Measurements from ENCODE around the gene LIF.
A peak's percentile ranks its signal among the peaks of the same experiment; 100 is the strongest.
"Not testable (repeated sequence)": the region's sequence is repeated elsewhere in the genome, so short reads cannot be mapped to it uniquely, and the experiment has no call there.

Gene LIF

DNA sequence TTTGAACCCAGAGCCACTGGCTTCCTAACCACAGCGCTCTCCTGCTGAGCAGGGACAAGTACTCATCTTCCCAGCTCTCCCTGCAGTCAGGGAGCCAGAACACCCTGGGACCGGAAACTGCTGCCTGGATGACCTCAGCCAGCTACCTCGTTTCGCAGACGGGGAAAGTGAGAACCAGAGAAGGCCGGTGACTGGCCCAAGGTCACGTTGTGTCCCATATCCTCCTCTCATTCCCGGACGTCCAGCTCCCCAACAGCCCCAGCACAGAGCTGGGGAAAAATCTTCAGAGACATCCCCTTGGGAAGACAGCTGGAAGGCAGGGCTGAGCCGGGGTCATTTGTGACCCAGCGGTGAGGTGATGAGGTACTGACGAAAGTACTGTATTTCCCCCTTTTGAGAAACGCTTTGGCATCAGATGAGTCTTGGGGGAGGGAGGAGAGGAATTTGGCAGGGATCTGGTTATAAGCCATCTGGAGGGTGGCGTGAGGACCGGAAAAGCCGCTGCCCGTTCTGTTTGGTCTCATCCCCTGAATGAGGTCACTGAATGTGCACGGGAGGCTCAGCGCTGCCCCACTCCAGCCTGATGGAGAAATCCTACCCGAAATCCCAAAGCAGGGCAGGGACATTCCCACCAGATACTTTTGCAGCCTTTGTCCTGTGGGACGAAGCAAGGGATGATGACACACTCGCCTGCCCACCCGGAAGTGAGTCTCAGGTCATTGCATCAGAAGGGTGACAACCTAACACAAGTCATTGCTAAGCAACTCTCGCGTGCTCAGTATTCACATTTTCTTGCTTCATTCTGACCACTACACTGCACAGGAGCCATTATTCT lies 41.1 kb downstream of the LIF start:
- no peak for DNase-seq

DNA sequence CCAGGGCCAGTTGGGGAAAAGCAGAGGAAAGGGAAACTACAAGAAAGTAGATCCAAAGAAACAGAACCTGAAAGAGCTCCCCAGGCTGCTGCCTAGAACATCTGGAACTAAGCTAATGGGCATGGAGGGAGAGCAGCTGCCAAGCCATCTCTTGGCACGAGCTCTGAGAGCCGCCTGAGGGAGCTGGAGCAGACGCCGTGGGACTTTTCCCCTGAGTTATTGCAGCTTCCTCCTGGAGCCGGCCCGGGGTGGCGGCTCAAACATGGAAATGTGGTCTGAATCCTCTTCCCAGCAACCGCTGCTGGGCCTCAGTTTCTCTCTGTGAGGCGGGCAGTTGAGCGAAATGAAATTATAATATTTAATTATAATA lies 41.8 kb downstream of the LIF start:
- no peak for DNase-seq

DNA sequence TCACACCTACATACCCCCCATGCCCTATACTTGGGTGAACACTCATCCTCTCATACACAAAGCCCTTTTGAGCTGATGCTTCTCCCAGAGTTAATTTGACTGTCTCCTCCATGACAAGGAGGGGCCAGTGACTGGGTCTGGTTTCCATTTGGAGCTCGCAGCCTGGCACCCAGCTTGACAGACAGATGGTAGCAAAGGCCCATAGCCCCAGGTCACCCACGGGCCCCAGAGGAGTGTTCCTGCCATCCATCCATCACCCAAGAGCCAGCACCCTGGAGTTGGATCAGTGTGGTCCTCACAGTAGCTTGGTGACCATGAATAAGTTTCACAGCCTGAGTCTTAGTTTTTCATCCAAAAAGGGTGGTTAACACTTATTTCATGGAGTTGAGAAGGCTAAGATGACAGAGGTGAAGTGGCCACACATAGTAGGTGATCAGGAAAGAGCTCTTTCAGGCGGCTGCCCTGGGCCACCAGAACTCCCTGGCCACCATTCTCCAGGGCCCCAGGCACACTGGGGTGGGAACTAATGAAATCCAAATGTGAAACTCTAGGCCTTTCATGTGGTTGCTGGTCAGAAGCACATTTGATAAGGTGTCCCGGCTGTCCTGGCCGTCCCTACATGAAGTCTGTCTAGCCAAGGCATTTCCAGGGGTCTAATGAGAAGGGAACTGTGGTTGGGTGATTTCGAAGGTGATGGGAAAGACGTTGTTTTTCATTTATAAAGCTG lies 42.4 kb downstream of the LIF start:
- no peak for DNase-seq

DNA sequence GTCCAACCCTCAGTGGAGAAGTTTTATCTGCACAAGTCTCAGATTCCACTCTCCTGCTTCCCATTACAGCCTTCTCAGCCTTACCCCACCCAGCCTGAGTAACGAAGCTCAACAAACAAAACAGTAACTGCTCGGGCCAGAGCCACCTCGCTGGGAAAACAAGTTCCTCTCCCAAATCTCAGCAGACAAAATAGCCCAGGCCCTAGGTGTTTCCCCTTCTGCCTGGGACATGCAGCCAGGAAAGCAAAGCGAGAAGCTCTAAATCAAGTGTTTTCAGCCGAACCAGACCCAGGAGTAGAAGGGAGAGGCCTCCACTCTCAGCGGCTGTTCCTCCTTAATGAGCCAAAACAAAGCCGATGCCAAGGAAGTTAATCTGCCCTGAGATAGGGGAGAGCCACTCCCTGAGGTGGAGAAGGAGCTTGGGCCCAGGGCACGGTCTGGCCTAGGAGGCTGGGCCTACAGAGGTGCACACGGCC lies 44.0 kb downstream of the LIF start:
- no peak for DNase-seq

DNA sequence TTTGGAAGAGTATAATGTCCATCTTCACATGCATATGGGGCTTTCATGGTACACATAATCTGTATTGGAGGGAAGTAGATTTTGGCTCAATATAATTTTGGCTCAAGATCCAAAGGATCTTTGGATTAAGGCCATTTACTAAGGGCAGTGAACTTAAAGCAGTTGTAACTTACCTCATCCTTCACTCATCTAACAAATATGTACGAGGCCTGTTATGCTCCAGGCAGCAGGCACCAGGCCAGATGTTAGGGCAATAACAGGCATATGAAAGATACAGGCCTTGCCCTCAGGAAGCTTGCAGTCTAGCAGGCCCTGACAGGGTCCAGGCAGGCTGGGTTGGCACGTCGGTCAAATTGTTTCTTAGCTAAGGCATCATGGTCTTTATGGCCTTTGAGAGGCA lies 44.6 kb downstream of the LIF start:
- no peak for DNase-seq

DNA sequence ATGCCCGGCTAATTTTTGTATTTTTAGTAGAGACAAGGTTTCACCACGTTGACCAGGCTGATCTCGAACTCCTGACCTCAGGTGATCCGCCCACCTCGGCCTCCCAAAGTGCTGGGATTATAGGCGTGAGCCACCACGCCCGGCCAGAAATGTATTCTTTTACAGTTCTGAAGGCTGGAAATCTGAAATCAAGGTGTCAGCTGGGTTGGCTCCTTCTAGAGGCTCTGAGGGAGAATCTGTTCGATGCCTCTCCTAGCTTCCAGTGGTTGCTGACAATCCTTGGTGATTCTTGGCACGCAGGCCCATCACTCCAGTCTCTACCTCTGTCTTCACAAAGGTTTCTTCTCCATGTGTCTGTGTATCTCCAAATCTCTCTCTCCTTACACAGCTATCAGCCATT lies 45.7 kb downstream of the LIF start:
- DNase-seq = not testable (repeated sequence)

DNA sequence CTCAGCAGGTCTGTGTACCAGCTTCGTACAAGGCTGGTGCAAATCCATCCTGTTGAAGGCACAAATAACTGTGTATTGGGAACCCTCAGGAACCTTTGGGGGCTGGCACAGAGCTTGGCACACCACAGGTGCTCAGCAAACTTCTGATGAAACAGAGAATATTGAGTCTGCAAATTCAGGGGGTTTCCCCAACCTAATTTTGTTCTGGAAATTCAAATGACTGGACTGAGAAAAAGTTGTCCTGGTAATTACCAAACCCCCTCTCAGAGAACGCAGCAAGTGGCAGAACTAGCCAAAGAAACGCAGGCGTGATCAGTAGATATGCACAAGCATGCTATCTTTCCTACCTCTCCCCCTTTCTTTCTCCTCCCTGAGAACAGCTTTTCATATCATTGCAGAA lies 47.6 kb downstream of the LIF start:
- DNase-seq = no peak

DNA sequence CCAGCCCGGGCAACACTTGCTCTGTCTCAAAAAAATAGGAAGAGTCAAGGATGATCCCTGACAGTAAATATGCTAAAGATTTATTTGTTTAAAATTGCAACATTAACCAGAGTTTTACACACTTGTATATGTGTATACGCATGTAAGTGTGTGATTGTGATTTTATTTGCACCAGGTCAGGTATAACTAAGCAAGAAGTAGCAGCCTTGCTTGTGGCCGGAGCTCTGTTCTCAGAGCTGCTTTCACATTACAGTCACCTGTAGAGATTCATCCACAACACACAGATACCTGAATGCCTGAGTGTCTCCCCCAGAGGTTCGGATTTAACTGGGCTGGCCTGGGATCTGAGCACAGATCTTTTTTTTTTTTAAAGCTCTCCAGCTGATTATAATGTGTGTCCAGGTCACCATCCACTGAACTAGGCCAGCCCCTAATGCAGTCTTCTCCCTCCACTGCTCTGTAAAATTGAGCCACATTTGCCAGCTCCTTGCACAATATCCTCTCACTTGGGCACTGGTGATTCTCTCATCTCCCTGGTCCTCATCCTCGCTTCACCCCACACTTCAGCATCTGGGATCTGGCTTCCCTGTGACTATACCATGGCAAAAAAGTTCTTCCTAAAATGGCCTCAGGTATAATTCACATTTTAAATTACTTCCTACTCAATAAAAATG lies 48.3 kb downstream of the LIF start:
- no peak for DNase-seq

DNA sequence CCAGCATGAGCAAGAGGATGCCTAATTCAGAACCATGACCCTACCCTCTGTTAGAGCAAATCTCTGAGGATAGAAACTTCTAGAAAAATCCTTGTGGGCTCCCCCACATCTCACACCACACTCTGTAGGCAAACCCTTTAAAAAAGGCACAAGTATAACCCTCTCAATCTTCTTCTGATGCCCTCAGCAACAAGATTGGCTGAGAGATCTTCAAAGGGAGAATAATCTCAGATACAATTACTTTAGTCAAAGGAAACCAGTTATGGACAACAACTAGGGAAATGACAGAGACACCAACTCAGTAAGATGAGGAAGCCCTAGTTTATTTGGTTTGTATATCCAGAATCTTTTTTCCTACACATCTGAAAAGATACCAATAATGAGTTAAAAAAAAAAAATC lies 49.2 kb downstream of the LIF start:
- no peak for DNase-seq

DNA sequence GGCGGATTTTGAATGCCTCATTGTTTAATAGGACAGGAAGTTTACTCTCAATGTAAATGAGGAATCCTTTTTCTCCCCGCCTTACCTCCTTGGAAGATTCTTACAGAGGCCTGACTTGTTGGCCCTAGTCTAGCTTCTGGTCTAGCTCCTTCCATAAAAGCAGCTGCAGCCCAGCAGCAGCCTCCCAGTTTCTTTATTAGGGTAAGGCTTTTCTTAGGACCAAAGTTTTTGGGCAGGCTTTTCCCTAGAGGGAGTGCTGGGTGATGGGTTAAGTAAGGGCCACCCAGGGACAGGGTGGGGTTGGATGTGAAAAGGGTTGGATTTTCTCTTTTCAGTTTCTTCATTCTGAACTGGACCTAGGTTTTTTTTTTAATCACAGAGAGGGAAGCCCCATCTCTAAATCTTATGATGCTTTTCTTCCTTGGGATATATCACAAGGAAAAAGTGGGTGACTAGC lies 49.7 kb downstream of the LIF start:
- no peak for DNase-seq

DNA sequence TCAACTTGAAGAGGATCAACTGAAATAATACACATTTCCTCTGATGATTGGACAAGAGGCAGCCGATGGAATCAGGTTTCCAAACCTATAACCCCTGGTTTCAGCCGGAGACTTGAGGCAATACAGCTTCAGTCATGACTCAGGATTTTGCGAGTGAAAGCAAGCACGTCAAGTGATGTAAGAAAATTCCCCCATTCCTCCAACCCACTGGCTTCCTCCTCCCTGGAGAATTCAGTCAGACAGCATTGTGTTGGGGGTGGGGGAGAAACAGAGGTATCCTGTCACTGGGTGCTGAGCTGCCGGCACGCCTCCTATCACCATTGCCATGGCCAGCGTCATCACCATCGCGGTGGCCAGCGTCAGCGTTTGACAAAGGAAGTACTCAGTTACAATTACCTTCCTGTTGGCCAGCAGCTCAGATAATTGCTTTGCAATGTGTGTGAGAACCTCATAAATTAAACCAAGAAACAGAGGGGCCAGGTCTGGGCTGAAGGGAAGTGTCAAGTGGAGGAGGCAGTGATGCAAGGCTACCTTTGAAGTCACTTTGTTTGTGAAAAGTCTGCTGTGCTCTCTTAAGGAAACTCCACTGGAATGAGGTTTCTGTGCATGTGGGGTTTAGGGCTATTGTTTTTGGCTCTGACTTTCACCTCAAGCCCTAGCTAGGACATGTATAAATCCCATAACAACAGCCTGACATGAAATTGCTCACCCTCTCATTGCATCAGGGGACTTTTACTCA lies 50.2 kb downstream of the LIF start:
- peak; percentile 53 for DNase-seq

DNA sequence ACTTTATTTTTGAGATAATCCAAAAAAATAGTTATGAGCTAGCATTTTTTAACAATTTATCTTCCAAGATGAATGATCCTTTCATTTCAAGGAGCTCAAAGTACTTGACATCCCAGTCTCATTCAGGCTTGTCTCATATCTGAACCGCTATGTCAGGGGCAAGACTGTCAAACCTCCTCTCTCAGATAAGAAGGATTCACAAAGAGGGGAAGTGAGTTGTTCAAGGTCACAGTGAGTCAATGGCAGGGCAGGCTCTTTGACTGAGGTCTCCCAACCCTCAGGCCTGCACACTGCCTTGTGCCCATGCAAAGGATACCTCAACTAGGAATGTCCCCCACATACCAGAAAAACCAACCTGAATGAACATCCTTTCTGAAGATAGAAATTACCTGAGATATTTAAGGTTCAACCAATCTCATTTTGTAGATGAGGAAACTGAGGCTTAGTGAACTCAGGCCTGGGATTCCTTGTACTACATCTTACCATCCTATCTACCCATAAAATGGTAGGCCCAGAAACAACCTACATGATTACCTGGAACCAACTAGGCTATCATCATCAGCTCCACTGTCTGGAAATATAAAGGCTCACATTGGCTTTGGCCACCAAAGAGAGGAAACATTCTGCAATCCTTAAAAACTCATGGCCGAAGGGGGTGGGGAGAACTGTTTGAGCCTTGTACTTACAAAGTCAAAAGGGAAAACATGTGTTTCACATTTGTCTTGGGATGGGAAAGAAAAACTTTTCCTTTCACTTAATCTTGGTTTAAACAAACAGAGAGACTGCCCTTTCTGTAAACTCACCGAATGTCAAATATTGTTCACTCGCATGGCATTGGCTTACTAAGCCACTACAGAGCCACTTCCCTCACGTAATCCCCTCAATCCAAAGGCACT lies 51.1 kb downstream of the LIF start:
- no peak for DNase-seq

DNA sequence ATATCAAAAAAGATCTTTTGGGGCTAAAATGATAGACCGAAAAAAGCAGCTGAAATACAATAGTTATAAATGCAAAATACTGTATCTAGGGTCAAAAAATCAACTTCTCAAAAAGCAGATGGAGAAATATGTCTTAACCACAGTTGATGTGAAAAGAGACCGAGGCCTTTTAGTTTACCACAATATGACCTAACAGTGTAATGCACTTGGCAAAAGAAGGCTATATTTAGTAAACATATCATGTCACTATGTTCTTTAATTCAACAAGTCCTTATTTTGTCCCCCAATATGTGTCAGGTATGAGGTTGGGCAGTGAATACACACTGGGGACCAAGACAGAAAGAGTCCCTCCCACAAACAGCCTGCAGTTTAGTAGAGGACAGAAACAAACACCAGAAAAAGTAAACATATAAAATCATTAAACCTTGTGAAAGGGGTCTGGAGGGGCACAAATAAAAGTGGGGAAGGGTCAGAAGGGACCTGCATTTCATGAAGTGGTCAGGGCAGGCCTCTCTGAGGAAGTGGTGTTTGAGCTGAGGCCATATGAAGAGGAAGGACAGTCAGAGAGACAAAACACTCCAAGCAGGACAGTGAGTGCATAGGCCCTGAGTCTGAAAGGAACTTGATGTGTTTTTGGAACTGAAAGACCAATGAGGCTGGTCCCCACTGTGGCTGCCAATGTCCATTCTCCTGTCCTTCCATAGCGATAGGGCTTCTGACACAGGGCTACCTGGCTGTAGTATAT lies 53.4 kb downstream of the LIF start:
- DNase-seq = no peak

DNA sequence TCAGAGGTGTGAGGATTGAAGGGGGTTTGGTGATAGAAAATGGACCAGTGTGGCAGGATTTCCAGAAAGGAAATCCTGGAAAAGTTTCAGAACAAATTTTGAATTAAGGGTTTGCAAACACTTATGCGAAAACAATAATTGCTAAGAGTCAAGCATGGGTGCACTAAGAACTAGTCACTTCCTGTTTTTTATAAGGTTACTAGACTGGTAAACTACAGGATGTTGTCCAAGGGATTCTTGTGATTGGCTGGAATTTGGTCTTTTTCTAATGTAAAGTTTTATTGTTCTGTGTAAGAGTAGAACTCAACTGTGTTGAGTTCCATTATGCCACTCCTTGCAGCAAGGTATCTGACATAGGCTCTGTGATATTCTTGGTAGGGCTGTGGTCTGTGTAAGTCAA lies 54.1 kb downstream of the LIF start:
- no peak for DNase-seq

DNA sequence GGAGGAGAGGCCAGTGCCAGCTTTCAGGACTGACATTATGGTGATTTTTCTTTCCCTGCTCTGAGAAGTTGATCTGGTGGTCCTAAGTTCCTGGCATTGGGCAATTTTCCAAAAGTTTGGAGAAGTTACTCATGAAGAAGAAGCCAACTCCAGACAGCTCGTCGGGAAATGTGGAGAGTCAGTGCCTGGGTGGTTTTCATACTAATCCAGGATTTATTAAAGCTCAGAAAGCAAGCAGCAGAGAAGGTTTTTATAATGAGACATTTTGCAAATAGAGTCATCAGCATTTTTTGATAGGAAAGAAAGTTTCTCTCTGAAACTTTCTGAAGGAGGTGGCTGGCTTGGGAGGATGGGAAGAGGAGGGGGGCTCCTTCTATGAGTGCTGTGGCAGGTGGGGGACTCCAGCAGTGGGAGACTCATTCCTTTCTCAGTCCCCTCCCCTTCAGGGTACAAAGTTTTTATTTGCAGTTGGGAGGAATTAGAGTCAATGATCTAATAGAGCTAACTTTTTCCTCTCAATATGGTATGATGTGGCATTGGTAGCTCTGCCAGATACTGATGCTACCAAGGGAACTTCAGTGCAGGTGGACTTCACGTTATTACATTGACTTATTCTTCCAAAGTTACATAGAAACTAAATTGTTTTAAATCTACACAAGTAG lies 55.4 kb downstream of the LIF start:
- DNase-seq = no peak

DNA sequence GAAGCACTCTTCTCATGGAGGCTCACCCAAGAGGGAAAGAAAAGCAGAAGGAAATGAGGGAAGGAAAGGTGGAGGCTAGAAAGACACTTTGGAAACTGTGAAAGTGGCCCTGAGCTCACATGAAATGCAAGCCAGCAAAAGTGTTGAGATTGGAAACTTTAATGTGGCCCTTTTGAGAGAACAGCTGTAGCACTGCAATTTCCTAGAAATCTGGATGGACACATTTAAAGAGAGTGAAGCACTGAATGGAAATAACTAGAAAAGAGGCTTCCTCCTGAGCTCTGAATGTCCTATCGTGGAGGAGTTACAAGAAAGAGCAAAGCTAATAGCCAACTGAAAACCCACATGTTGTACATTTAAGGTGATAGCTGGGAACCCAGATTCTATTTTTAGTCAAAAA lies 56.0 kb downstream of the LIF start:
- DNase-seq = no peak

All from DMS79 treated with DMSO at 0.1 percent for 48 hours (cell line).